K562 (cell line): ENCODE results near the gene AMER3. TPM values are rescaled to one million over a fixed set of nuclear protein-coding genes. Genes with fewer than 3 reads are reported as not detected.

ENCODE experiments used
- ATAC-seq: fragments of 200-7000 bp; cut with Tn5 transposase; 3 replicates; pipeline ENCODE4 v1.9.1; 2020; ENCODE audit warnings: moderate library complexity
- BruUV-seq: library from RNA; stranded (reverse); fragments of 400-500 nt; replicated peaks from 2 replicates; lab custom pipeline; 2021; lab: Mats Ljungman, UMichigan
- CTCF ChIA-PET: fragments of 300-600 bp; formaldehyde crosslinking; extraction: SDS; loops from one replicate; lab custom pipeline; 2021; ENCODE audit warnings: low intra/inter-chr PET ratio; lab: Yijun Ruan, JAX
- POLR2A ChIA-PET: fragments of 300-600, 350-650 bp; sonication (Branson Sonifier 250); formaldehyde crosslinking; extraction: SDS; loops from one replicate; lab custom pipeline; 2021; ENCODE audit warnings: antibody characterized with exemption, inconsistent platforms; lab: Yijun Ruan, JAX
- DNase-seq, 4 experiments: peaks; one replicate each; pipeline versions ENCODE4 v3.0.0 to v3.0.0-alpha.2; 2011 to 2018; ENCODE audit warnings: low spot score in 3 of 4, mixed read lengths in 3 of 4; ENCODE audit errors: extremely low read depth in 1 of 4
- FAIRE-seq: peaks from 2 replicates; lab custom pipeline; 2011; peaks lifted over from hg19 to GRCh38; lab: Jason Lieb, UNC
- H2AFZ ChIP-seq: 2 replicates; pipeline ENCODE4 v1.6.0; 2011; ENCODE audit warnings: low read depth, low read length, control low read depth, inconsistent platforms
- H3K27ac ChIP-seq: fragments of 200-600 bp; 3 replicates; pipeline ENCODE4 v1.8.0; 2011; ENCODE audit warnings: low read depth, mild to moderate bottlenecking, control low read depth, inconsistent platforms, low read length, moderate library complexity, mixed read lengths; ENCODE audit errors: extremely low read depth
- H3K27me3 ChIP-seq, 2 experiments: fragments of 300-600 bp in 1 of 2; 2 replicates in 1 of 2; 3 replicates in 1 of 2; pipeline versions ENCODE4 v1.6.0 to v1.8.0; 2011; ENCODE audit warnings: inconsistent platforms in 2 of 2, low read length in 2 of 2, mild to moderate bottlenecking in 1 of 2, mixed read lengths in 1 of 2, moderate library complexity in 1 of 2; ENCODE audit not compliant: control insufficient read depth in 2 of 2, insufficient read depth in 2 of 2
- H3K36me3 ChIP-seq: fragments of 300-600 bp; 3 replicates; pipeline ENCODE4 v1.8.0; 2011; ENCODE audit warnings: mild to moderate bottlenecking, low read length, inconsistent platforms; ENCODE audit not compliant: control insufficient read depth, insufficient read depth
- H3K4me1 ChIP-seq, 2 experiments: fragments of 200-600 bp in 1 of 2; replicated peaks in 1 of 2; 2 replicates in 1 of 2; 3 replicates in 1 of 2; pipeline versions ENCODE4 v1.5.1 to v1.8.0; 2011; ENCODE audit warnings: inconsistent platforms in 2 of 2, low read length in 2 of 2, mild to moderate bottlenecking in 1 of 2, mixed read lengths in 1 of 2, moderate library complexity in 1 of 2; ENCODE audit not compliant: control insufficient read depth in 2 of 2, insufficient read depth in 2 of 2
- H3K4me2 ChIP-seq: 2 replicates; pipeline ENCODE4 v1.6.1; 2011; ENCODE audit warnings: low read length, control low read depth, inconsistent platforms, mixed read lengths; ENCODE audit not compliant: insufficient read depth
- H3K4me3 ChIP-seq: fragments of 200-600 bp; sonication (generic), shearing (Covaris generic); 2 replicates; pipeline ENCODE4 v1.5.1; 2016; ENCODE audit warnings: control low read depth, inconsistent platforms
- H3K79me2 ChIP-seq: fragments of 200-600 bp; 3 replicates; pipeline ENCODE4 v1.8.0; 2011; ENCODE audit warnings: low read length, inconsistent platforms; ENCODE audit not compliant: control insufficient read depth, insufficient read depth
- H3K9ac ChIP-seq, 2 experiments: 2 replicates each; pipeline versions ENCODE4 v1.6.0 to v1.6.1; 2011; ENCODE audit warnings: low read depth in 2 of 2, low read length in 2 of 2, control low read depth in 1 of 2, inconsistent platforms in 1 of 2, mild to moderate bottlenecking in 1 of 2, mixed read lengths in 1 of 2; ENCODE audit not compliant: insufficient read depth in 1 of 2
- H3K9me1 ChIP-seq: one replicate; pipeline ENCODE4 v1.6.0; 2011; ENCODE audit warnings: inconsistent platforms, mild to moderate bottlenecking, low read length, moderate library complexity; ENCODE audit not compliant: control insufficient read depth, insufficient read depth
- H3K9me3 ChIP-seq: replicated peaks from 2 replicates; pipeline ENCODE4 v1.5.1; 2011; ENCODE audit warnings: low read depth, low read length, inconsistent platforms; ENCODE audit not compliant: control insufficient read depth, insufficient read depth
- H4K20me1 ChIP-seq: replicated peaks from 2 replicates; pipeline ENCODE4 v1.6.1; 2011; ENCODE audit warnings: low read length, inconsistent platforms, mixed read lengths; ENCODE audit not compliant: control insufficient read depth, insufficient read depth
- CEBPB ChIP-seq: fragments of 450-650 bp; IDR thresholded peaks from 2 replicates; pipeline ENCODE4 v1.6.1; 2016; ENCODE audit warnings: missing genetic modification characterization, missing compliant biosample characterization
- FUS ChIP-seq: fragments of 200-400 bp; formaldehyde crosslinking; optimal IDR thresholded peaks from 2 replicates; pipeline ENCODE3; 2017; ENCODE audit warnings: low read depth, low read length
- NCOR1 ChIP-seq: fragments of 450-650 bp; IDR thresholded peaks from 2 replicates; pipeline ENCODE4 v1.6.1; 2016; ENCODE audit warnings: mild to moderate bottlenecking, moderate library complexity
- NR2C1 ChIP-seq, 2 experiments: fragments of 450-650 bp; IDR thresholded peaks; 2 replicates each; pipeline ENCODE4 v1.6.1; 2017; ENCODE audit warnings: mild to moderate bottlenecking in 2 of 2, antibody characterized with exemption in 1 of 2, inconsistent platforms in 1 of 2, missing compliant biosample characterization in 1 of 2, missing genetic modification characterization in 1 of 2
- PHB ChIP-seq: fragments of 250-450 bp; sonication (Bioruptor Pico); IDR thresholded peaks from 2 replicates; pipeline ENCODE4 v1.5.0; 2021
- POLR2G ChIP-seq: fragments of 200-400 bp; formaldehyde crosslinking; IDR thresholded peaks from 2 replicates; pipeline ENCODE4 v1.6.1; 2017; ENCODE audit warnings: low read depth, mild to moderate bottlenecking, antibody characterized with exemption, low read length, moderate library complexity
- PURB ChIP-seq: sonication (generic); formaldehyde crosslinking; IDR thresholded peaks from 2 replicates; pipeline ENCODE4 v1.9.0; 2021; ENCODE audit warnings: low read depth, mild to moderate bottlenecking, missing genetic modification reagents
- ZNF277 ChIP-seq: fragments of 250-450 bp; sonication (Bioruptor Pico); IDR thresholded peaks from 2 replicates; pipeline ENCODE4 v1.8.0; 2022; ENCODE audit warnings: inconsistent platforms, mild to moderate bottlenecking, moderate library complexity, borderline replicate concordance
- WGBS: fragments of 100-300 bp; shearing (Covaris generic); methylation state at CpG from one replicate; pipeline ENCODE4 v1.1.6; 2016; ENCODE audit warnings: low coverage, mixed read lengths; ENCODE audit not compliant: insufficient coverage; ENCODE audit errors: missing lambda C conversion rate; 5-methylcytosine and 5-hydroxymethylcytosine counted together
- in situ Hi-C: fragments of 300-500 bp; cut with MboI; formaldehyde crosslinking; loops from 4 replicates; pipeline ENCODE4 v1.15.0; 2018; ENCODE audit warnings: inconsistent platforms, mixed read lengths
- intact Hi-C: fragments of 100-400 bp; cut with micrococcal nuclease; formaldehyde crosslinking; loops from 2 replicates; pipeline ENCODE4 v1.14.2; 2022
- polyA plus RNA-seq, 8 experiments: library from polyadenylated mRNA; depleted of rRNA in 4 of 8; stranded (reverse) in 5 of 8; unstranded in 3 of 8; fragments of >200 nt; fragmentation: Nextera tagmentation in 2 of 8; fragmentation: Illumina TruSeq in 1 of 8; extraction: Ambion mirVana in 2 of 8; extraction: Trizol in 1 of 8; gene quantifications; 2 replicates each; pipeline versions ENCODE4 v1.2.1 to v1.2.3, GENCODE V29; 2011 to 2014; ENCODE audit warnings: inconsistent platforms in 1 of 8, missing spikeins in 1 of 8
- total RNA-seq, 7 experiments: library from RNA; depleted of rRNA in 6 of 7; stranded (reverse); fragments of >200 nt in 6 of 7; fragmentation: Illumina TruSeq in 2 of 7; extraction: Trizol in 2 of 7; gene quantifications; 2 replicates each; pipeline versions ENCODE4 v1.2.1 to v1.2.3, GENCODE V29; 2011 to 2021; ENCODE audit warnings: low replicate concordance in 1 of 7

The AMER3 gene
- total and polyA plus RNA-seq, 9 of the 15 experiments (the other 6 are each of a cell fraction or from before 2014, with no cell fraction given) = not detected

- intact Hi-C loops = no loop called here
- peaks cover 5 to 6% of the 10 kb centered on the region in 2 experiments; a peak in 3 of 5 replicates for H3K4me1 ChIP-seq
- no peak for ATAC-seq
- no peaks in the 10 kb centered on the region for H3K9me1 ChIP-seq
- H3K27me3 ChIP-seq = peaks cover 0 to 58% of the 10 kb centered on the region in 2 experiments; a peak in 3 of 5 replicates
- H3K79me2 ChIP-seq = no peaks in the 10 kb centered on the region
- ChIA-PET CTCF (no interaction called here), POLR2A (no interaction called here)
- no peak overlapping the region for H3K27ac ChIP-seq
- no peak overlapping the region for H2AFZ ChIP-seq
- no TSS peak for BruUV-seq
- no peak overlapping the region for H3K4me2 ChIP-seq
- no peaks in the 10 kb centered on the region for H3K9me3 ChIP-seq
- in situ Hi-C loops = no loop called here
- no peak overlapping the region for H3K4me3 ChIP-seq
- no peaks in the 10 kb centered on the region for H3K36me3 ChIP-seq
- TF ChIP-seq NR2C1 (IDR thresholded peaks at IDR 0.05) (no peak), NR2C1 (tag; IDR thresholded peaks at IDR 0.05) (no peak), PURB (CRISPR knock-in tag) (no peak), NCOR1 (no peak), FUS (no peak), ZNF277 (CRISPR knock-in tag) (no peak), PHB (no peak), POLR2G (no peak), CEBPB (tag) (no peak)
- peaks cover 10% of the 10 kb centered on the region; the same call in 1 of the 2 replicates for H4K20me1 ChIP-seq
- no peak overlapping the region for H3K9ac ChIP-seq
- FAIRE-seq = no peak
- no peak for DNase-seq
- WGBS = 1% methylated on average over 6 of the region's 6 CpGs
Measured at GRCh38 chr2:130765464-130765863, 10.1 kb downstream of the AMER3 start.
